ENCODE measurements around the gene ATRNL1.

DNA sequence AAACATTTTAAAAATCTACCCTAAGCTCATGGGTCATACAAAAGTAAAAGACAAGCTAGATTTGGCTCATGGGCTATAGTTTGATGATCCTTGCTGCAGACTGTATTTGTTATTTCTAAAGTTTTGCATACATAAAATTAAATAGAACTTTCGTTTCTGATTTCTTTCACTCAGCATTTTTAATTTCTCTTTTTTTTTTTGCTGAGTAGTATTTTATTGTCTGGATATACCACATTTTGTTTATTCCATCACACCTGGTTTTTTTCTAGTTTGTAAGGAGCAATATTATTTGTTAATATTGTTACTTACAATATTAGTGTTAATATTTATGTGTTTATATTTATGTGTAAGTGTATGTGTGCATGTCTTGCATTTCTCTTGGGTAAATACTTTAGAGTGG, 291.5 kb downstream of the ATRNL1 start:
- TF ChIP-seq ZNF114 (CRISPR knock-in tag; IDR thresholded peaks at IDR 0.05) (no peak), EZH2 (IDR thresholded peaks at IDR 0.05; ENCODE audit: low read depth, unreplicated experiment) (no peak), EZH2phosphoT487 (IDR thresholded peaks at IDR 0.05; ENCODE audit: unreplicated experiment) (no peak), POLR2AphosphoS5 (IDR thresholded peaks at IDR 0.05; ENCODE audit: low read depth) (no peak), STAT1 (IDR thresholded peaks at IDR 0.05; ENCODE audit: unreplicated experiment) (no peak), JUNB (IDR thresholded peaks at IDR 0.05; ENCODE audit: unreplicated experiment) (no peak), CREB1 (CRISPR knock-in tag; IDR thresholded peaks at IDR 0.05; ENCODE audit: low read depth) (no peak)
- TF ChIP-seq, protein P1, sequence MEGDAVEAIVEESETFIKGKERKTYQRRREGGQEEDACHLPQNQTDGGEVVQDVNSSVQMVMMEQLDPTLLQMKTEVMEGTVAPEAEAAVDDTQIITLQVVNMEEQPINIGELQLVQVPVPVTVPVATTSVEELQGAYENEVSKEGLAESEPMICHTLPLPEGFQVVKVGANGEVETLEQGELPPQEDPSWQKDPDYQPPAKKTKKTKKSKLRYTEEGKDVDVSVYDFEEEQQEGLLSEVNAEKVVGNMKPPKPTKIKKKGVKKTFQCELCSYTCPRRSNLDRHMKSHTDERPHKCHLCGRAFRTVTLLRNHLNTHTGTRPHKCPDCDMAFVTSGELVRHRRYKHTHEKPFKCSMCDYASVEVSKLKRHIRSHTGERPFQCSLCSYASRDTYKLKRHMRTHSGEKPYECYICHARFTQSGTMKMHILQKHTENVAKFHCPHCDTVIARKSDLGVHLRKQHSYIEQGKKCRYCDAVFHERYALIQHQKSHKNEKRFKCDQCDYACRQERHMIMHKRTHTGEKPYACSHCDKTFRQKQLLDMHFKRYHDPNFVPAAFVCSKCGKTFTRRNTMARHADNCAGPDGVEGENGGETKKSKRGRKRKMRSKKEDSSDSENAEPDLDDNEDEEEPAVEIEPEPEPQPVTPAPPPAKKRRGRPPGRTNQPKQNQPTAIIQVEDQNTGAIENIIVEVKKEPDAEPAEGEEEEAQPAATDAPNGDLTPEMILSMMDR (conservative IDR thresholded peaks at IDR 0.05; ENCODE audit: low read depth in 2 of 2) = no peak
- TF ChIP-seq, protein P2, sequence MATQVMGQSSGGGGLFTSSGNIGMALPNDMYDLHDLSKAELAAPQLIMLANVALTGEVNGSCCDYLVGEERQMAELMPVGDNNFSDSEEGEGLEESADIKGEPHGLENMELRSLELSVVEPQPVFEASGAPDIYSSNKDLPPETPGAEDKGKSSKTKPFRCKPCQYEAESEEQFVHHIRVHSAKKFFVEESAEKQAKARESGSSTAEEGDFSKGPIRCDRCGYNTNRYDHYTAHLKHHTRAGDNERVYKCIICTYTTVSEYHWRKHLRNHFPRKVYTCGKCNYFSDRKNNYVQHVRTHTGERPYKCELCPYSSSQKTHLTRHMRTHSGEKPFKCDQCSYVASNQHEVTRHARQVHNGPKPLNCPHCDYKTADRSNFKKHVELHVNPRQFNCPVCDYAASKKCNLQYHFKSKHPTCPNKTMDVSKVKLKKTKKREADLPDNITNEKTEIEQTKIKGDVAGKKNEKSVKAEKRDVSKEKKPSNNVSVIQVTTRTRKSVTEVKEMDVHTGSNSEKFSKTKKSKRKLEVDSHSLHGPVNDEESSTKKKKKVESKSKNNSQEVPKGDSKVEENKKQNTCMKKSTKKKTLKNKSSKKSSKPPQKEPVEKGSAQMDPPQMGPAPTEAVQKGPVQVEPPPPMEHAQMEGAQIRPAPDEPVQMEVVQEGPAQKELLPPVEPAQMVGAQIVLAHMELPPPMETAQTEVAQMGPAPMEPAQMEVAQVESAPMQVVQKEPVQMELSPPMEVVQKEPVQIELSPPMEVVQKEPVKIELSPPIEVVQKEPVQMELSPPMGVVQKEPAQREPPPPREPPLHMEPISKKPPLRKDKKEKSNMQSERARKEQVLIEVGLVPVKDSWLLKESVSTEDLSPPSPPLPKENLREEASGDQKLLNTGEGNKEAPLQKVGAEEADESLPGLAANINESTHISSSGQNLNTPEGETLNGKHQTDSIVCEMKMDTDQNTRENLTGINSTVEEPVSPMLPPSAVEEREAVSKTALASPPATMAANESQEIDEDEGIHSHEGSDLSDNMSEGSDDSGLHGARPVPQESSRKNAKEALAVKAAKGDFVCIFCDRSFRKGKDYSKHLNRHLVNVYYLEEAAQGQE (IDR thresholded peaks at IDR 0.05; ENCODE audit: unreplicated experiment) = no peak
- TF ChIP-seq, protein P3, sequence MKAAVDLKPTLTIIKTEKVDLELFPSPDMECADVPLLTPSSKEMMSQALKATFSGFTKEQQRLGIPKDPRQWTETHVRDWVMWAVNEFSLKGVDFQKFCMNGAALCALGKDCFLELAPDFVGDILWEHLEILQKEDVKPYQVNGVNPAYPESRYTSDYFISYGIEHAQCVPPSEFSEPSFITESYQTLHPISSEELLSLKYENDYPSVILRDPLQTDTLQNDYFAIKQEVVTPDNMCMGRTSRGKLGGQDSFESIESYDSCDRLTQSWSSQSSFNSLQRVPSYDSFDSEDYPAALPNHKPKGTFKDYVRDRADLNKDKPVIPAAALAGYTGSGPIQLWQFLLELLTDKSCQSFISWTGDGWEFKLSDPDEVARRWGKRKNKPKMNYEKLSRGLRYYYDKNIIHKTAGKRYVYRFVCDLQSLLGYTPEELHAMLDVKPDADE (IDR thresholded peaks at IDR 0.05) = no peak

Data from GM23338 (cell line).